Prostate gland (tissue), 2 donors: Measurements from ENCODE around the gene ERP44.

Experiments used
- CTCF ChIP-seq, 4 experiments: fragments of 200-600 bp in 2 of 4; fragments of 450-650 bp in 2 of 4; sonication (generic) in 2 of 4; IDR thresholded peaks; 1 replicate in 3 of 4; 2 replicates in 1 of 4; pipeline ENCODE4 v1.5.1; 2016 to 2019; ENCODE audit warnings: antibody characterized with exemption in 4 of 4, mild to moderate bottlenecking in 2 of 4, moderate library complexity in 2 of 4
- POLR2A ChIP-seq: fragments of 450-650 bp; IDR thresholded peaks from one replicate; pipeline ENCODE4 v1.6.1; 2016; ENCODE audit warnings: antibody characterized with exemption, mild to moderate bottlenecking
- POLR2AphosphoS5 ChIP-seq: sonication (generic); formaldehyde crosslinking; IDR thresholded peaks from one replicate; pipeline ENCODE4 v1.6.1; 2017; ENCODE audit warnings: antibody characterized with exemption

- no peak for TF ChIP-seq POLR2AphosphoS5
- no peak for TF ChIP-seq CTCF (IDR thresholded peaks at IDR 0.05)
- no peak for TF ChIP-seq POLR2A
These were observed 132.8 kb downstream of the ERP44 start for GRCh38 chr9:99966001-99966400.
